Measurements from ENCODE around the gene ATOSA.

ATOSA gene

DNA sequence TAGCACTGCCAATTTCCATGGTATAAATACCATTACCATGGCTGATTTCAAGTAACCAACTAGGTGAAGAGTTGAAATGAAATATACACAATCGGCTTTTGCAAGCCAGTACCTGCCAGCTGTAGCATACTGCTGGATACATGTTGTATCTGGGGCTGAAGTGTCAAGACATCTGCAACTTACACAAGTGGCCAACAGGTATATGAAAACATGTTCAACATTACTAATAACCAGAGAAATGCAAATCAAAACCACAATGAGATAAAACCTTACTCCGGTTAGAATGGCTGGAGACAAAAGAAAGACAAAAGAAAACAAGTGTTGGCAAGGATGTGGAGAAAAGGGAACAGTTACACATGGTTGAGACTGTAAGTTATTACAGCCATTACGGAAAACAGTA is 11.6 kb downstream of the ATOSA start:
- TF ChIP-seq ZFX (IDR thresholded peaks at IDR 0.05; ENCODE audit: borderline replicate concordance), result no peak
- TF ChIP-seq, protein P1, sequence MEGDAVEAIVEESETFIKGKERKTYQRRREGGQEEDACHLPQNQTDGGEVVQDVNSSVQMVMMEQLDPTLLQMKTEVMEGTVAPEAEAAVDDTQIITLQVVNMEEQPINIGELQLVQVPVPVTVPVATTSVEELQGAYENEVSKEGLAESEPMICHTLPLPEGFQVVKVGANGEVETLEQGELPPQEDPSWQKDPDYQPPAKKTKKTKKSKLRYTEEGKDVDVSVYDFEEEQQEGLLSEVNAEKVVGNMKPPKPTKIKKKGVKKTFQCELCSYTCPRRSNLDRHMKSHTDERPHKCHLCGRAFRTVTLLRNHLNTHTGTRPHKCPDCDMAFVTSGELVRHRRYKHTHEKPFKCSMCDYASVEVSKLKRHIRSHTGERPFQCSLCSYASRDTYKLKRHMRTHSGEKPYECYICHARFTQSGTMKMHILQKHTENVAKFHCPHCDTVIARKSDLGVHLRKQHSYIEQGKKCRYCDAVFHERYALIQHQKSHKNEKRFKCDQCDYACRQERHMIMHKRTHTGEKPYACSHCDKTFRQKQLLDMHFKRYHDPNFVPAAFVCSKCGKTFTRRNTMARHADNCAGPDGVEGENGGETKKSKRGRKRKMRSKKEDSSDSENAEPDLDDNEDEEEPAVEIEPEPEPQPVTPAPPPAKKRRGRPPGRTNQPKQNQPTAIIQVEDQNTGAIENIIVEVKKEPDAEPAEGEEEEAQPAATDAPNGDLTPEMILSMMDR (IDR thresholded peaks at IDR 0.05), result no peak
- H3K27ac ChIP-seq, result no peak overlapping the region

DNA sequence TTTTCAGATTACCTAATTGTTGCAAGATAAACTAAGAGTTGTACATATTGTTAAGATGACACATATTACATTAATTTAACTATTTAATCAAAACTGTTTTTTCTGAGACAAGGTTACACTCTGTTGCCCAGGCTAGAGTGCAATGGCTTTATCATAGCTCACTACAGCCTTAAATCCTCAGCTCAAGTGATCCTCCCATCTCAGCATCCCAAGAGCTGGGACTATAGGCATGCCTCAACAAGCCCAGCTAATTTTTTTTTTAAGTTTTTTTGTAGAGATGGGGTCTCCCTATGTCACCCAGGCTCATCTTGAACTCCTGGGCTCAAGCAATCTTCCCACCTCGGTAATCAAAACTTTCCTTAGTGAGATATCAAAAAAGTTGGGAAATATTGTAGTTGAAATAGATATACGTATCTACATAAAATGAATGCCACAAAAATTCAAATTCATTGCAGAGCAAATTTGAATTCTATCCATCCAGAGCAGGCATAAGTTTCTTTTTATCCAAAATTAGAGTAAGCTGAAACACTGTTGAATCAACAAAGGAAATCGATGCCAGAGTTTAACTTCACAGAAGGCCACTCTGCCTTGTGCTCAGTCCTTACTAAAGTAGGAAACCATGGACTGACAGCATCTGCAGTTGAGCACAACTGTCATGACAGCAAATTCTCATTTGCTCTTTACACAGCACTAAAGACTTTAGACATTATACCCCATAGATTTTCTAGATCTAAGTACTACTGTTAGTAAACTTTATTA is 15.5 kb downstream of the ATOSA start:
- TF ChIP-seq, protein P1 (IDR thresholded peaks at IDR 0.05), result no peak
- TF ChIP-seq ZFX (IDR thresholded peaks at IDR 0.05; ENCODE audit: borderline replicate concordance), result no peak
- no peak overlapping the region for H3K27ac ChIP-seq

DNA sequence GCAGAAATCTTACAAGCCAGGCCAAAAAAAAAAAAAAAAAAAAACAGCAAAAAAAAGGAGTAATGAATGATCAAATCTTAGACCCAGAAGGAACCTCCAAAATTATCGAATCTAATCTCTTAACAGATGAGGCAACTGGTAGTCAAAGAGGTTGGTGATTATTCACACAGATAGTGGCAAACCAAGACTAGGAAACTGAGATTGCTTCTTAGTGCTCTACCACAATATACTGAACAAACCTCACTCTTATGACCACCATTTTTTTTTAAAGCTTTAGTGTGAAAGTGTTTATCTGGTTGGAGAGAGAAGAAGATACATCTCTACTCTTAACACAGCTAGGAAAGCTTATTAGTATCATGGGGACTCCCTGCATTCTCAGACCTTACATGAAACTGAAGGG is 17.3 kb downstream of the ATOSA start:
- TF ChIP-seq, protein P1 (IDR thresholded peaks at IDR 0.05), result no peak
- no peak for TF ChIP-seq ZFX (IDR thresholded peaks at IDR 0.05; ENCODE audit: borderline replicate concordance)
- no peak overlapping the region for H3K27ac ChIP-seq

DNA sequence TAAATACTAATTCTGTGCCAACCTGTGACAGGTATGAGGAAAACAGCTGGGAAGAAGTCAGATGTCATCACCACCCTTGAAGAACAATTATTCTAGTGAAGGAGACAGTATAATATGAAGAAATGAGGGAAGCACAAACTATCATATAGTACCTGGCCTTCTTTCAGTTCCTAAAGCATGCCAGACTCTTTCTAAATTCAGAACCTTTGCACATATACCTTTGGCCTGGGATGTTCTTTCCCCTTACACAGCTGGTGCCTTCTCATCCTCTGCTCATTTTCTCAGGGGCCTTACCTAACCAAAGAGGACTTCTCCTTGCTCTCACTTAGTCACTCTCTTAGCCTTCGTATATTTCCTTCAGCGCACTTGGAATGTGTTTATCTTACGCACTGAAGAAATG is 19.0 kb downstream of the ATOSA start:
- TF ChIP-seq, protein P1 (IDR thresholded peaks at IDR 0.05), result no peak
- TF ChIP-seq ZFX (IDR thresholded peaks at IDR 0.05; ENCODE audit: borderline replicate concordance), result no peak
- H3K27ac ChIP-seq, result no peak overlapping the region

DNA sequence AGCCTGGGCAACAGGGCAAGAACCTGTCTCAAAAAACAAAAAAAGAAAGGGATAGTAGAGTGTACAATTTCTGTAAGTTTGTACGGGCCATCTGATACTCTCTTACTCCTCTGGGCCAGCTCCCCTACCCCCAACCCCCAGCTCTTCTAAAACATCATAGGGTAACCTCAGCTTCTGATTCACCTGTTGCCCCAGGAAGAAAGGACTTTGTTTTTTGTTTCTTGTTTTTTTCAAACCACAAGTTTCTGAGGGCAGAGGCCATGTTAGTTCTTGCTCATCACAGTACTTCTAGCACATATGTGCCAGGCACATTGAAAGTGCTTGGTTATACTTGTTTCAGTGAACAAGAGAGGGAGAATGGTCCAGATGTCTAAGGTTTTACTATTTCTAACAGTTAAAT is 20.2 kb downstream of the ATOSA start:
- TF ChIP-seq, protein P1 (IDR thresholded peaks at IDR 0.05), result no peak
- no peak for TF ChIP-seq ZFX (IDR thresholded peaks at IDR 0.05; ENCODE audit: borderline replicate concordance)
- H3K27ac ChIP-seq, result no peak overlapping the region

DNA sequence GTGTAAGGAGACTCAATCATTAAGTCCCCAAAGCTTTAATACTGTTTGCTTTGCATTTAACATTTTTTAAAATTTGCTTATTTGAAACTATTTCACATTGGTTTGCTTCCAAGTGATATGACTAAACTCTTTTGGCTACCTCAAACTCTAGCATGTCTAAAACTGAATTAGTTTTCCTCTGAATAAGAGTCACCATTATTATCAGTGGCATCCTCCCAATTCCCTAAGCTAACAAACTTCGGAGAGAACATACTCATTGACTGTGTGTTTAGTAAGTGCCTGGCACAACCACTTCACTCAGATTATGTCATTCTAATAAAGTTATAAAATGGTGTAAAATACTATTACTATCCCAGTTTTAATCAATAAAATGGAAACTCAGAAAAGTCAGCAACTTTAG is 21.9 kb downstream of the ATOSA start:
- TF ChIP-seq, protein P1 (IDR thresholded peaks at IDR 0.05), result no peak
- no peak for TF ChIP-seq ZFX (IDR thresholded peaks at IDR 0.05; ENCODE audit: borderline replicate concordance)
- no peak overlapping the region for H3K27ac ChIP-seq

DNA sequence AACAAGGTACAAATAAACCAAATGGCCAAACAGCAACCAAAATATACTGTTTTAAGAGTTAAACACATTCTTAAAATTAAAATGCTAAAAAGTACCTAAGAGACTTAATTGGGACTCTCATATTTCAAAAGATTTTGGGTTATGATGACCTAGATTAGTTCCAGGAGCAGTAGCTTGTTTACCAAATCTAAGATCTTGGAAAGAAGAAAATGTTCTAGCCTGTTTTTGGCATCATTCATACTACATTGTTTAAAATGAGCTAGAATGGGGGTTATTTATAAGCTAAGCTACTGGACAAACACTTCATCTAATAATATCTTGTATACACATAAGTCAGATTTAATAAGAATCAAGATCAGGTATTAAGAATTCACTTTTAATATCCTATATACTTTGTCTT is 22.8 kb downstream of the ATOSA start:
- TF ChIP-seq ZFX (IDR thresholded peaks at IDR 0.05; ENCODE audit: borderline replicate concordance), result no peak
- TF ChIP-seq, protein P1 (IDR thresholded peaks at IDR 0.05), result no peak
- H3K27ac ChIP-seq, result no peak overlapping the region

All from 22Rv1 (cell line).